ENCODE results near the gene NUBP2. TPM values are rescaled to one million over a fixed set of nuclear protein-coding genes. Genes with fewer than 3 reads are reported as not detected.

Gene NUBP2
- total and polyA plus RNA-seq, 2 experiments from 2014 or later, result 79.4 to 175 TPM

DNA sequence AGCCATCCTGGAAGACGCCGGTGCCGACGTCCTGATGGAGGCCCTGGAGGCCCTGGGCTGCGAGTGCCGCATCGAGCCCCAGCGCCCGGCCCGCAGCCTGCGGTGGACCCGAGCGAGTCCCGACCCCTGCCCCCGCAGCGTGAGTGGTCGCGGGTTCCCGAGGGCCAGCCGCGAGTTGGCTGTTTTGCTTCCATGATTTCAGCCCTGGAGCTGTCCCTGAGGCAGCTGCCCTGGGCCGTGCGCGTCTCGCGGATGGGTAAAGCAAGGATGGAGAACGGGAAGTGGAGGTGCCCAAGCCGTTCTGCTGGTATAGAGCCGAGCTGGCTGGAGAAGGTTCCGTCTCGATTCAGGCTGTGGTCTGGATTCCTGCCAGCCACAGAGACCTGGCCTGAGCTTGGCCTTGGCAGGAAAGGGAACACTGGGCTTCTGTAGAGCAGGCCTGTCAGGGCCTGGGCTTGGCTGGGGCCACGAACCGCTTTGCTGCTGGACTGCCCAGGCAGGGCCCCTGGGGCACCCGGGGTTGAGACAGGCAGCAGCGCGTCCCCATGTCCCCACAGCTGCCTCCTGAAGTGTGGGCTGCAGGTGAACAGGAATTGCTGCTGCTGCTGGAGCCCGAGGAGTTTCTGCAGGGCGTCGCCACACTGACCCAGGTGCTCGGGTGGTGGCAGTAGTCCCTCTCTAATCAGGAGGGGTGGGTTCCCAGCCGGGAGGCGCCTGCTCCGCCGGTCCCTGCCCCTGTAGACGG is 8.9 kb upstream of the NUBP2 start:
- ATAC-seq, result peak; percentile 1; the same call in 2 of the 3 replicates
- H3K4me3 ChIP-seq, result peak overlapping the region; percentile 97
- H2AFZ ChIP-seq, result 0 out of 2 replicates have a peak overlapping the region, but pooled peaks have one; percentile 52

More for the DNA sequence above, 8.9 kb upstream of the NUBP2 start:
- no peaks in the 10 kb centered on the region for H3K36me3 ChIP-seq (ENCODE audit: insufficient read depth)
- no peak overlapping the region for H3K27ac ChIP-seq (ENCODE audit: low read depth)
- H3K27ac Mint-ChIP-seq, result no peak overlapping the region
- H3K79me2 ChIP-seq (replicated peaks; ENCODE audit: insufficient read depth), result peaks cover 15% of the 10 kb centered on the region
- H4K20me1 ChIP-seq (replicated peaks; ENCODE audit: insufficient read depth), result peaks cover 1% of the 10 kb centered on the region; the same call in 1 of the 2 replicates
- peaks cover 4% of the 10 kb centered on the region for H3K4me1 ChIP-seq (ENCODE audit: insufficient read depth)
- H3K4me3 Mint-ChIP-seq, result peak overlapping the region; percentile 99
- peak overlapping the region; percentile 96 for H3K4me2 ChIP-seq
- no peaks in the 10 kb centered on the region for H3K9me2 ChIP-seq (ENCODE audit: insufficient read depth)
- no peak for DNase-seq (ENCODE audit: low spot score)
- H3K27me3 Mint-ChIP-seq (ENCODE audit: insufficient read depth, low read depth, poor library complexity), result peaks cover 25% of the 10 kb centered on the region
- no peak for TF ChIP-seq NANOG (IDR thresholded peaks at IDR 0.05; ENCODE audit: borderline replicate concordance)
- TF ChIP-seq, protein P1, sequence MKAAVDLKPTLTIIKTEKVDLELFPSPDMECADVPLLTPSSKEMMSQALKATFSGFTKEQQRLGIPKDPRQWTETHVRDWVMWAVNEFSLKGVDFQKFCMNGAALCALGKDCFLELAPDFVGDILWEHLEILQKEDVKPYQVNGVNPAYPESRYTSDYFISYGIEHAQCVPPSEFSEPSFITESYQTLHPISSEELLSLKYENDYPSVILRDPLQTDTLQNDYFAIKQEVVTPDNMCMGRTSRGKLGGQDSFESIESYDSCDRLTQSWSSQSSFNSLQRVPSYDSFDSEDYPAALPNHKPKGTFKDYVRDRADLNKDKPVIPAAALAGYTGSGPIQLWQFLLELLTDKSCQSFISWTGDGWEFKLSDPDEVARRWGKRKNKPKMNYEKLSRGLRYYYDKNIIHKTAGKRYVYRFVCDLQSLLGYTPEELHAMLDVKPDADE (IDR thresholded peaks at IDR 0.05), result no peak
- TF ChIP-seq EZH2phosphoT487 (IDR thresholded peaks at IDR 0.05; ENCODE audit: unreplicated experiment), result no peak
- TF ChIP-seq CREB1 (CRISPR knock-in tag; IDR thresholded peaks at IDR 0.05; ENCODE audit: low read depth), result no peak
- TF ChIP-seq, protein P2, sequence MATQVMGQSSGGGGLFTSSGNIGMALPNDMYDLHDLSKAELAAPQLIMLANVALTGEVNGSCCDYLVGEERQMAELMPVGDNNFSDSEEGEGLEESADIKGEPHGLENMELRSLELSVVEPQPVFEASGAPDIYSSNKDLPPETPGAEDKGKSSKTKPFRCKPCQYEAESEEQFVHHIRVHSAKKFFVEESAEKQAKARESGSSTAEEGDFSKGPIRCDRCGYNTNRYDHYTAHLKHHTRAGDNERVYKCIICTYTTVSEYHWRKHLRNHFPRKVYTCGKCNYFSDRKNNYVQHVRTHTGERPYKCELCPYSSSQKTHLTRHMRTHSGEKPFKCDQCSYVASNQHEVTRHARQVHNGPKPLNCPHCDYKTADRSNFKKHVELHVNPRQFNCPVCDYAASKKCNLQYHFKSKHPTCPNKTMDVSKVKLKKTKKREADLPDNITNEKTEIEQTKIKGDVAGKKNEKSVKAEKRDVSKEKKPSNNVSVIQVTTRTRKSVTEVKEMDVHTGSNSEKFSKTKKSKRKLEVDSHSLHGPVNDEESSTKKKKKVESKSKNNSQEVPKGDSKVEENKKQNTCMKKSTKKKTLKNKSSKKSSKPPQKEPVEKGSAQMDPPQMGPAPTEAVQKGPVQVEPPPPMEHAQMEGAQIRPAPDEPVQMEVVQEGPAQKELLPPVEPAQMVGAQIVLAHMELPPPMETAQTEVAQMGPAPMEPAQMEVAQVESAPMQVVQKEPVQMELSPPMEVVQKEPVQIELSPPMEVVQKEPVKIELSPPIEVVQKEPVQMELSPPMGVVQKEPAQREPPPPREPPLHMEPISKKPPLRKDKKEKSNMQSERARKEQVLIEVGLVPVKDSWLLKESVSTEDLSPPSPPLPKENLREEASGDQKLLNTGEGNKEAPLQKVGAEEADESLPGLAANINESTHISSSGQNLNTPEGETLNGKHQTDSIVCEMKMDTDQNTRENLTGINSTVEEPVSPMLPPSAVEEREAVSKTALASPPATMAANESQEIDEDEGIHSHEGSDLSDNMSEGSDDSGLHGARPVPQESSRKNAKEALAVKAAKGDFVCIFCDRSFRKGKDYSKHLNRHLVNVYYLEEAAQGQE (IDR thresholded peaks at IDR 0.05; ENCODE audit: unreplicated experiment), result no peak
- TF ChIP-seq, protein P3, sequence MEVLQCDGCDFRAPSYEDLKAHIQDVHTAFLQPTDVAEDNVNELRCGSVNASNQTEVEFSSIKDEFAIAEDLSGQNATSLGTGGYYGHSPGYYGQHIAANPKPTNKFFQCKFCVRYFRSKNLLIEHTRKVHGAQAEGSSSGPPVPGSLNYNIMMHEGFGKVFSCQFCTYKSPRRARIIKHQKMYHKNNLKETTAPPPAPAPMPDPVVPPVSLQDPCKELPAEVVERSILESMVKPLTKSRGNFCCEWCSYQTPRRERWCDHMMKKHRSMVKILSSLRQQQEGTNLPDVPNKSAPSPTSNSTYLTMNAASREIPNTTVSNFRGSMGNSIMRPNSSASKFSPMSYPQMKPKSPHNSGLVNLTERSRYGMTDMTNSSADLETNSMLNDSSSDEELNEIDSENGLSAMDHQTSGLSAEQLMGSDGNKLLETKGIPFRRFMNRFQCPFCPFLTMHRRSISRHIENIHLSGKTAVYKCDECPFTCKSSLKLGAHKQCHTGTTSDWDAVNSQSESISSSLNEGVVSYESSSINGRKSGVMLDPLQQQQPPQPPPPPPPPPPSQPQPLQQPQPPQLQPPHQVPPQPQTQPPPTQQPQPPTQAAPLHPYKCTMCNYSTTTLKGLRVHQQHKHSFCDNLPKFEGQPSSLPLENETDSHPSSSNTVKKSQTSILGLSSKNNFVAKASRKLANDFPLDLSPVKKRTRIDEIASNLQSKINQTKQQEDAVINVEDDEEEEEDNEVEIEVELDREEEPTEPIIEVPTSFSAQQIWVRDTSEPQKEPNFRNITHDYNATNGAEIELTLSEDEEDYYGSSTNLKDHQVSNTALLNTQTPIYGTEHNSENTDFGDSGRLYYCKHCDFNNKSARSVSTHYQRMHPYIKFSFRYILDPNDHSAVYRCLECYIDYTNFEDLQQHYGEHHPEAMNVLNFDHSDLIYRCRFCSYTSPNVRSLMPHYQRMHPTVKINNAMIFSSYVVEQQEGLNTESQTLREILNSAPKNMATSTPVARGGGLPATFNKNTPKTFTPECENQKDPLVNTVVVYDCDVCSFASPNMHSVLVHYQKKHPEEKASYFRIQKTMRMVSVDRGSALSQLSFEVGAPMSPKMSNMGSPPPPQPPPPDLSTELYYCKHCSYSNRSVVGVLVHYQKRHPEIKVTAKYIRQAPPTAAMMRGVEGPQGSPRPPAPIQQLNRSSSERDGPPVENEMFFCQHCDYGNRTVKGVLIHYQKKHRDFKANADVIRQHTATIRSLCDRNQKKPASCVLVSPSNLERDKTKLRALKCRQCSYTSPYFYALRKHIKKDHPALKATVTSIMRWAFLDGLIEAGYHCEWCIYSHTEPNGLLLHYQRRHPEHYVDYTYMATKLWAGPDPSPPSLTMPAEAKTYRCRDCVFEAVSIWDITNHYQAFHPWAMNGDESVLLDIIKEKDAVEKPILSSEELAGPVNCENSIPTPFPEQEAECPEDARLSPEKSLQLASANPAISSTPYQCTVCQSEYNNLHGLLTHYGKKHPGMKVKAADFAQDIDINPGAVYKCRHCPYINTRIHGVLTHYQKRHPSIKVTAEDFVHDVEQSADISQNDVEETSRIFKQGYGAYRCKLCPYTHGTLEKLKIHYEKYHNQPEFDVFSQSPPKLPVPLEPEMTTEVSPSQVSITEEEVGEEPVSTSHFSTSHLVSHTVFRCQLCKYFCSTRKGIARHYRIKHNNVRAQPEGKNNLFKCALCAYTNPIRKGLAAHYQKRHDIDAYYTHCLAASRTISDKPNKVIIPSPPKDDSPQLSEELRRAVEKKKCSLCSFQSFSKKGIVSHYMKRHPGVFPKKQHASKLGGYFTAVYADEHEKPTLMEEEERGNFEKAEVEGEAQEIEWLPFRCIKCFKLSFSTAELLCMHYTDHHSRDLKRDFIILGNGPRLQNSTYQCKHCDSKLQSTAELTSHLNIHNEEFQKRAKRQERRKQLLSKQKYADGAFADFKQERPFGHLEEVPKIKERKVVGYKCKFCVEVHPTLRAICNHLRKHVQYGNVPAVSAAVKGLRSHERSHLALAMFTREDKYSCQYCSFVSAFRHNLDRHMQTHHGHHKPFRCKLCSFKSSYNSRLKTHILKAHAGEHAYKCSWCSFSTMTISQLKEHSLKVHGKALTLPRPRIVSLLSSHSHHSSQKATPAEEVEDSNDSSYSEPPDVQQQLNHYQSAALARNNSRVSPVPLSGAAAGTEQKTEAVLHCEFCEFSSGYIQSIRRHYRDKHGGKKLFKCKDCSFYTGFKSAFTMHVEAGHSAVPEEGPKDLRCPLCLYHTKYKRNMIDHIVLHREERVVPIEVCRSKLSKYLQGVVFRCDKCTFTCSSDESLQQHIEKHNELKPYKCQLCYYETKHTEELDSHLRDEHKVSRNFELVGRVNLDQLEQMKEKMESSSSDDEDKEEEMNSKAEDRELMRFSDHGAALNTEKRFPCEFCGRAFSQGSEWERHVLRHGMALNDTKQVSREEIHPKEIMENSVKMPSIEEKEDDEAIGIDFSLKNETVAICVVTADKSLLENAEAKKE (CRISPR knock-in tag; IDR thresholded peaks at IDR 0.05), result no peak
- no peak for TF ChIP-seq ZNF331 (CRISPR knock-in tag; IDR thresholded peaks at IDR 0.05; ENCODE audit: low read depth)
- TF ChIP-seq ZNF114 (CRISPR knock-in tag; IDR thresholded peaks at IDR 0.05), result no peak
- no peak for TF ChIP-seq JUNB (IDR thresholded peaks at IDR 0.05; ENCODE audit: unreplicated experiment)
- TF ChIP-seq POLR2AphosphoS5 (IDR thresholded peaks at IDR 0.05; ENCODE audit: low read depth), result no peak
- TF ChIP-seq, protein P4, sequence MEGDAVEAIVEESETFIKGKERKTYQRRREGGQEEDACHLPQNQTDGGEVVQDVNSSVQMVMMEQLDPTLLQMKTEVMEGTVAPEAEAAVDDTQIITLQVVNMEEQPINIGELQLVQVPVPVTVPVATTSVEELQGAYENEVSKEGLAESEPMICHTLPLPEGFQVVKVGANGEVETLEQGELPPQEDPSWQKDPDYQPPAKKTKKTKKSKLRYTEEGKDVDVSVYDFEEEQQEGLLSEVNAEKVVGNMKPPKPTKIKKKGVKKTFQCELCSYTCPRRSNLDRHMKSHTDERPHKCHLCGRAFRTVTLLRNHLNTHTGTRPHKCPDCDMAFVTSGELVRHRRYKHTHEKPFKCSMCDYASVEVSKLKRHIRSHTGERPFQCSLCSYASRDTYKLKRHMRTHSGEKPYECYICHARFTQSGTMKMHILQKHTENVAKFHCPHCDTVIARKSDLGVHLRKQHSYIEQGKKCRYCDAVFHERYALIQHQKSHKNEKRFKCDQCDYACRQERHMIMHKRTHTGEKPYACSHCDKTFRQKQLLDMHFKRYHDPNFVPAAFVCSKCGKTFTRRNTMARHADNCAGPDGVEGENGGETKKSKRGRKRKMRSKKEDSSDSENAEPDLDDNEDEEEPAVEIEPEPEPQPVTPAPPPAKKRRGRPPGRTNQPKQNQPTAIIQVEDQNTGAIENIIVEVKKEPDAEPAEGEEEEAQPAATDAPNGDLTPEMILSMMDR (conservative IDR thresholded peaks at IDR 0.05; ENCODE audit: low read depth in 2 of 2), result no peak
- no peak for TF ChIP-seq EZH2 (IDR thresholded peaks at IDR 0.05; ENCODE audit: low read depth, unreplicated experiment)
- TF ChIP-seq STAT1 (IDR thresholded peaks at IDR 0.05; ENCODE audit: unreplicated experiment), result no peak
- peaks cover 23% of the 10 kb centered on the region for H3K36me3 Mint-ChIP-seq (ENCODE audit: low read depth)
- H3K27me3 ChIP-seq (ENCODE audit: insufficient read depth), result no peaks in the 10 kb centered on the region
- peaks cover 4% of the 10 kb centered on the region; the same call in 2 of the 3 replicates for H3K9me3 Mint-ChIP-seq
- H3K4me1 Mint-ChIP-seq, result peaks cover 8% of the 10 kb centered on the region
- peaks cover 14% of the 10 kb centered on the region; the same call in 1 of the 2 replicates for H3F3A ChIP-seq (replicated peaks; ENCODE audit: low read depth)
